Measurements from ENCODE around the gene CTRL. TPM values are rescaled to one million over a fixed set of nuclear protein-coding genes. Genes with fewer than 3 reads are reported as not detected.

The CTRL gene
- total and polyA plus RNA-seq, 4 donors = 1.0 to 2.5 (median 2.0) TPM; not detected in 1

- DNase-seq (no peak), ATAC-seq (ENCODE audit: insufficient read depth, low FRiP score) (no peak)
- Histone ChIP-seq H3K9me3 (ENCODE audit: control insufficient read depth in 4 of 4, insufficient read depth in 3 of 4, low read length in 3 of 4) (no peaks in the 10 kb centered on the region), H3K9ac (ENCODE audit: insufficient read depth in 1 of 2, low read length in 2 of 2) (no peak overlapping the region), H3K4me1 (ENCODE audit: control insufficient read depth in 5 of 5, insufficient read depth in 5 of 5, low read length in 5 of 5) (peaks cover 0 to 11% (median 3%) of the 10 kb centered on the region in 5 donors), H3K27ac (ENCODE audit: low read depth in 1 of 2, low read length in 1 of 2) (peak overlapping the region in 1 of 2 donors; percentile 34), H3K4me3 (no peak overlapping the region), H3K36me3 (ENCODE audit: control insufficient read depth in 4 of 4, insufficient read depth in 4 of 4, low read length in 4 of 4) (peaks cover 2 to 36% (median 20%) of the 10 kb centered on the region in 4 donors), H3K27me3 (ENCODE audit: control insufficient read depth in 3 of 3, insufficient read depth in 3 of 3, low read length in 2 of 3) (no peaks in the 10 kb centered on the region)
- TF ChIP-seq CTCF (IDR thresholded peaks at IDR 0.05; ENCODE audit: control extremely low read depth, extremely low read depth) = no peak
- 80 to 96% methylated on average over 19 of the region's 19 CpGs for WGBS, 2 donors
Observed at GRCh38 chr16:67885976-67886375, 45.7 kb downstream of the CTRL start.

- TF ChIP-seq CTCF (IDR thresholded peaks at IDR 0.05; ENCODE audit: control extremely low read depth, extremely low read depth) = no peak
- no peaks in the 10 kb centered on the region for H3K27me3 ChIP-seq (ENCODE audit: control insufficient read depth in 3 of 3, insufficient read depth in 3 of 3, low read length in 2 of 3)
- 91 to 97% methylated on average over 11 to 12 of the region's 12 CpGs for WGBS, 2 donors
- H3K4me3 ChIP-seq = no peak overlapping the region
- no peak for ATAC-seq (ENCODE audit: insufficient read depth, low FRiP score)
- no peak for DNase-seq
- peaks cover 0 to 11% (median 3%) of the 10 kb centered on the region in 5 donors for H3K4me1 ChIP-seq (ENCODE audit: control insufficient read depth in 5 of 5, insufficient read depth in 5 of 5, low read length in 5 of 5)
- peaks cover 4 to 41% (median 24%) of the 10 kb centered on the region in 4 donors for H3K36me3 ChIP-seq (ENCODE audit: control insufficient read depth in 4 of 4, insufficient read depth in 4 of 4, low read length in 4 of 4)
- H3K9ac ChIP-seq (ENCODE audit: insufficient read depth in 1 of 2, low read length in 2 of 2) = no peak overlapping the region
- no peak overlapping the region for H3K27ac ChIP-seq (ENCODE audit: low read depth in 1 of 2, low read length in 1 of 2)
- no peaks in the 10 kb centered on the region for H3K9me3 ChIP-seq (ENCODE audit: control insufficient read depth in 4 of 4, insufficient read depth in 3 of 4, low read length in 3 of 4)
Observed at GRCh38 chr16:67885545-67885944, 46.1 kb downstream of the CTRL start.

GRCh38 chr16:67884684-67885083, 47.0 kb downstream of the CTRL start, which contains the start of gene NRN1L:
Gene NRN1L, plus strand, starts transcription at chr16:67884885. Its CDS starts 19 bp downstream, at chr16:67884904.
- H3K4me1 ChIP-seq (ENCODE audit: control insufficient read depth in 5 of 5, insufficient read depth in 5 of 5, low read length in 5 of 5) = peaks cover 0 to 11% (median 3%) of the 10 kb centered on the region in 5 donors
- peaks cover 5 to 49% (median 33%) of the 10 kb centered on the region in 4 donors for H3K36me3 ChIP-seq (ENCODE audit: control insufficient read depth in 4 of 4, insufficient read depth in 4 of 4, low read length in 4 of 4)
- H3K9me3 ChIP-seq (ENCODE audit: control insufficient read depth in 4 of 4, insufficient read depth in 3 of 4, low read length in 3 of 4) = no peaks in the 10 kb centered on the region
- ATAC-seq (ENCODE audit: insufficient read depth, low FRiP score) (peak; percentile 84), DNase-seq (peak; percentile 92 to 94 (median 92))
- 47 to 78% methylated on average over 22 of the region's 22 CpGs for WGBS, 2 donors
- H3K4me3 ChIP-seq = no peak within 1 kb of the TSS
- H3K27me3 ChIP-seq (ENCODE audit: control insufficient read depth in 3 of 3, insufficient read depth in 3 of 3, low read length in 2 of 3) = no peaks in the 10 kb centered on the region
- no peak within 1 kb of the TSS for H3K9ac ChIP-seq (ENCODE audit: insufficient read depth in 1 of 2, low read length in 2 of 2)
- TF ChIP-seq CTCF (IDR thresholded peaks at IDR 0.05; ENCODE audit: control extremely low read depth, extremely low read depth) = no peak
- peak within 1 kb of the TSS; percentile 36 to 53 for H3K27ac ChIP-seq (ENCODE audit: low read depth in 1 of 2, low read length in 1 of 2)

GRCh38 chr16:67883872-67884261, 47.8 kb downstream of the CTRL start:
- H3K36me3 ChIP-seq (ENCODE audit: control insufficient read depth in 4 of 4, insufficient read depth in 4 of 4, low read length in 4 of 4) = peaks cover 10 to 57% (median 40%) of the 10 kb centered on the region in 4 donors
- H3K4me3 ChIP-seq = no peak overlapping the region
- H3K9ac ChIP-seq (ENCODE audit: insufficient read depth in 1 of 2, low read length in 2 of 2) = no peak overlapping the region
- peak overlapping the region; percentile 2 to 49 for H3K27ac ChIP-seq (ENCODE audit: low read depth in 1 of 2, low read length in 1 of 2)
- DNase-seq (peak; percentile 22 to 59 (median 41)), ATAC-seq (ENCODE audit: insufficient read depth, low FRiP score) (peak; percentile 77)
- peaks cover 0 to 11% (median 3%) of the 10 kb centered on the region in 5 donors for H3K4me1 ChIP-seq (ENCODE audit: control insufficient read depth in 5 of 5, insufficient read depth in 5 of 5, low read length in 5 of 5)
- no peaks in the 10 kb centered on the region for H3K27me3 ChIP-seq (ENCODE audit: control insufficient read depth in 3 of 3, insufficient read depth in 3 of 3, low read length in 2 of 3)
- TF ChIP-seq CTCF (IDR thresholded peaks at IDR 0.05; ENCODE audit: control extremely low read depth, extremely low read depth) = peak; percentile 68
- 61 to 64% methylated on average over 11 of the region's 11 CpGs for whole genome bisulfite sequencing, 2 donors
- no peaks in the 10 kb centered on the region for H3K9me3 ChIP-seq (ENCODE audit: control insufficient read depth in 4 of 4, insufficient read depth in 3 of 4, low read length in 3 of 4)
